Measurements from ENCODE around the gene SEL1L3.

- no peak for TF ChIP-seq CTCF (IDR thresholded peaks at IDR 0.05)
- no peak for TF ChIP-seq ZFX (IDR thresholded peaks at IDR 0.05; ENCODE audit: borderline replicate concordance)
Observed at GRCh38 chr4:25857851-25858400, 4.9 kb downstream of the SEL1L3 start.
